Left hindlimb (tissue), 1 donor: ENCODE measurements around the gene MUSK.

Source experiments
- DNase-seq: peaks from one replicate; pipeline ENCODE4 v3.0.0-alpha.2; 2018

MUSK gene

GRCh38 chr9:110700953-110701352 is 32.4 kb downstream of the MUSK start:
- DNase-seq: no peak

DNA sequence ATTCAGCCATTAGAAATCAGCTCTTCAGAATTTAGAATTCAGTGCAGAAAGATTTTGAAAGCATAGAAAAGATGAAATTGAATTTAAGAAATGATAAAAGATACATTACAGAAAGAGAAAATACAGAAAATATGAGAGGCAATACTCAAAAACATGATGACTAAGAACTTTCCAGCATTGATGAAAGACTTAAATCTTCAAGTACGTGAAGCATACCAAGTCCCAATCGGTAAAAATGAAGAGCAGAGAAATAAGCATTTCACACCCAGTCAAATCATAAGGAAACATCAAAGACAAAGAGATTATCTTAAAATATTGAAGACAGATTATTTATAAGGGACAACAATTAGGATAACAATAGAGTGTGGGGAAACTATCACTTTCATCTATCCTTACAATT is 35.1 kb downstream of the MUSK start:
- no peak for DNase-seq

GRCh38 chr9:110707419-110707818 is 38.8 kb downstream of the MUSK start:
- no peak for DNase-seq

DNA sequence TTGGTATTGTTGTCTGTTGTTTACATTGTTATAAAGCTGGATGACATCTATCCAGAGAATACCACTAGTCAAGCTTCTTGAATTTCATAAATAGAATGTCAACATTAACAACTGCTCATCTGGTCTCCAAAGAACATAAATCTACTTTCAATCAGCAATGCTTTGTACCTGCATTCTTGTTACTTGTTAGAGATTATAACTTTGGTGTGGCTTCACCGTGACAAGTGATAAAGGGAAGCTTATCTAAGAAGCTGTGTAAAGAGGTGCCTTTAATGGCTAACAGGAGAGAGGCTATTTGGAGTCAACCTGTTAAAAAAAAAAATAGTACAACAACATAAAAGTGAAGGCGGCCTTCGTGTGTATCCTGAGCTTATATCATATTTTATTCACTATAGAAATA is 41.8 kb downstream of the MUSK start:
- no peak for DNase-seq

DNA sequence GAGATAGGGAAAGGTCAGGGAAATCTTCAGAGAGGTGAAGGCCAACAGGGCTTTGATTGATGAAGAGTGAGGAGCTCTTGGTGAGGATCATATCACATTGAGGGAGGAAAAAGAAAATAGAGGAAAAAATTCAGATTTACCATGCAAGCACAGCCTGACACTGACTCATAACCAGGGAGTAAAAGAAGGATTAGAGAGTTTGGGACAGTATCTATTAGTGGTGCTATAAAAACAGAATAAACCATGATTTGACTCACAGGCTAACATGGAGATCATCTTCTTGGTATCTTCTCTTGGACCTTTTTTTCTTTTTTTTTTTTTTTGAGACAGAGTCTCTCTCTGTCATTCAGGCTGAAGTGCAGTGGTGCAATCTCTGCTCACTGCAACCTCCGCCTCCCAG is 44.4 kb downstream of the MUSK start:
- DNase-seq: no peak

DNA sequence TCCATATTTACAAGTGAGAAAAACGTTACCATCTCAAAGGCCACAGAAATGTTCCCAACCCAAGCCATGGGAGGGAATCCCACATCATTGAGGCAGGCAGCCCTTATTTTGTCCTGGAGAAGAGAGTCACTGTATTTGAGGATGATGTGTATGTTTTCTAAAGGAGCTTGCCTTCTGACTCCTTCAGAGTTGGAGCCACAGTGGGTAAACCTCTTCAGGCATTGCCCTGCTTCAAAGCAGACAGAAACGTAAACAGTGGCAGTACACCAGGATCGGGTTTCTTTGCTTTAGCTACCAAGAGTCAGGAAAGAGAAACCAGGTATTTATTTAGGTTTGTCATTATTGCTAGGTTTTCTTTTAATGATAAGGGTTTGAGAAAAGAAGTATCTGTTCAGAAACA is 45.7 kb downstream of the MUSK start:
- no peak for DNase-seq

GRCh38 chr9:110728058-110728457 is 59.5 kb downstream of the MUSK start:
- DNase-seq: no peak

DNA sequence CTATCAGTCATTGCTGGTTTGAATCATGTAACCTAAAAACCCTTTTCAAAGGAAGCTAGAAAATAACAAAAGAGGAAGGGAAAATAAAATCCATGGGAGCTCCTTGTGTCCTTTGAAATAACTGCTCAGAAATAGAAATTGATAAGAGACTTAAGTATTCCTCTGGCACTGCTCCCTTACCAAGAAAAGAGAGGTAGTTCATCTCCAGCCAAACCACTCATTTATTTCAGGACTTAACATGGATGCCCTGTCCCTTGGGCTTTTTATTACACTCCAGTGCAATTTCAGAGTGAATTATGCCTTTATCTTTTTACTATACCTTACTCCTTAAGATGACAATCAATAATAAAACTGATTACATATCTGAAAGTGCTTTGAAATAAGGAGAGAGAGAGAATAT is 61.0 kb downstream of the MUSK start:
- DNase-seq: no peak

- no peak for DNase-seq
Measured at GRCh38 chr9:110731437-110732028, 62.9 kb downstream of the MUSK start.

DNA sequence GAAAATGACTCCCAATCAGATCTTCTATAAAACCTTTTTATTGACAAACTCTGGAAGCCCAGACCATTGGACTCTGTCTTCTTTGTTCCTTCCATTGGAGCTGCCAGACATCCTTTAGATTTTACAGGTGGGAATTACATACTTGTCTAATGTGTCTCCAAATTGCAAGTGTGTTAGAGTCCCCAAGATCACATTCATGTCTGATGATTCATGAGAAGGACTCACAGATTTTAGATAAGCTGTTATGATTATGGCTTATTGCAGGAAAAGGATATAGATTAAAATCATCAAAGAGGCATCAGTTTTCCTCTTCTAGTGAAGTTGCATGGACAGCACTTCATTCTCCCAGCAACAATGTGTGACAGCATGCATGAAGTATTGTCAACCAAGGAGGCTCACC is 70.4 kb downstream of the MUSK start:
- no peak for DNase-seq

DNA sequence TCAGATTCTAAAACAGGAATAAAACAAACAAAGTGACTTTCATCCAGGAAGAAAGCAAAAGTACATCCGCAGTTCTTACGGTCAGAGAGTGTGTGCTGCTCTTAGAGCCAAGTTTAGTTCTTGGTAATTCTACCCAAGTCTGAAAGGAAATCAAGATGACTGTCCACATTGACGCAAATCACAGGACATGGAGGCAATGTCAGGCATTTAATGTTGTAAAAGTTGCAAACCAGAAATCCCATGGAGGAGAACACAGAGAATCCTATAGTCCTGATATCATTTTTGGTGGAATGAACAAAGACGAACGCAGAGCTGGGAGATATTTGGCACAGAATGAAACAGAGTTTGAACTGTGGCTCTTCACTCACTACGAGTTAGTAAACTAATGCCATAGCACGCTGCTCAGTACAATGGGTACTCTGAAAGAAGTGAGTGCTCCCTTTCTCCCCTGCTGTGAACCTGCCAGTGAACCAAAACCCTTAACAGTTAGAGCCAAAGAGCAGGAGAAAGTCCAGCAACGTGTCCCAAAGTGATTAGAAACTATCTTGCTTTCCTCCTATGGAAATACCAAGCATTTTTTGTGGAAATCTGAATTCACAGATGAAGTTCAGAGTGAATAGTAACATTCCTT is 74.3 kb downstream of the MUSK start:
- DNase-seq: peak; percentile 38

GRCh38 chr9:110744715-110745384 is 76.3 kb downstream of the MUSK start:
- DNase-seq: no peak

- DNase-seq: peak; percentile 61
Measured at GRCh38 chr9:110745676-110746075, 77.1 kb downstream of the MUSK start.

- DNase-seq: no peak
Measured at GRCh38 chr9:110746211-110746930, 77.8 kb downstream of the MUSK start.

DNA sequence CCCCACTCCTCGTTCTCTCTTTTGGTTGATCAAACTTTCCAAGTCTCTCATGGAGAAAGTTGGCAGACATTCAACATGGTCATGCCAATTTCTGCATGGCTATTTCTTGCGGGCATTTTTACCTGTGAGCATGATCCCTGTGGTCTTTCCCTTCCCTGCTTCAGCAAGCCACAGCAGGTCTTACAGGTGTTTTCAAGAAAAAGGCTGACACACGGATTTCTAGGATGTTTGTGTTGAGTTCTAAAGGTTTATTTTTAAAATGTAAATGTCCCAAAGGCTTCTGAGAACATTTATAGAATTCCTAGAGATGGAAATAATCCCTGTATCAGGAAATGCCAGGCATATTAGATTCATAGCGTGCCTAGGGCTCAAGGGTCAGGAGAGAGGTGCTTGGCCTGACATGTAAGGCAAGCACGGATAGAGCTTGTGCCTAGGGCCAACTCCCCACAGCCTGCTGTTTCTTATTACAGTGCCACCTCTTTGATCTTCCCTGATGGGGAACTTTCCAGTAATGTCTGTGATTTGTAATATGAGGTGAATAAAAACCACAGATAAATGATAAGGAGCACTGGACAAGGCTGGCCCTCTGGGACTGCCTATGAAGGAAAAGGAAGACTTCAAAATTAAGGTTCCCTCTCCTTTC is 79.8 kb downstream of the MUSK start:
- no peak for DNase-seq

DNA sequence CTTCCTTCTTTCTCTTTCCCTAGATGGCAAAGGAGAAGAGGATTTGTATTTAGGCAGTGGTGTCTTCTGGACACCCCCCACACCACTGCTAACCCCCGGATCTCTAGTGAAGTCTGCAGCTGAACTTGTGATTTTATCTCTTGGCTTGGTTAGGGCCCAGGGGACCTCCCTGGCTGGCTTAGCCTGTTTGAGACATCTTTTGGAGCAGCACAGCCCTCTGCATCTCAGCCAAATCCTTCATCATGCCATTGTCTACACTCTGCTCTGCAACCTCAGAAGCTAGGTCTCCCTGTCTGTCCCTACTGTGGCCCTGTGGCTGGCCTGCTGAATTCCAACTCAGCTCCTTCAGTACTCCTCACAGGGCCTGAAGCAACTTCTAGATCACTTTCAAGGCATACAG is 81.7 kb downstream of the MUSK start:
- DNase-seq: peak; percentile 27

- DNase-seq: no peak
Measured at GRCh38 chr9:110751971-110752370, 83.4 kb downstream of the MUSK start.

GRCh38 chr9:110752766-110753165 is 84.2 kb downstream of the MUSK start:
- DNase-seq: no peak

- DNase-seq: no peak
Measured at GRCh38 chr9:110753731-110754231, 85.2 kb downstream of the MUSK start.

DNA sequence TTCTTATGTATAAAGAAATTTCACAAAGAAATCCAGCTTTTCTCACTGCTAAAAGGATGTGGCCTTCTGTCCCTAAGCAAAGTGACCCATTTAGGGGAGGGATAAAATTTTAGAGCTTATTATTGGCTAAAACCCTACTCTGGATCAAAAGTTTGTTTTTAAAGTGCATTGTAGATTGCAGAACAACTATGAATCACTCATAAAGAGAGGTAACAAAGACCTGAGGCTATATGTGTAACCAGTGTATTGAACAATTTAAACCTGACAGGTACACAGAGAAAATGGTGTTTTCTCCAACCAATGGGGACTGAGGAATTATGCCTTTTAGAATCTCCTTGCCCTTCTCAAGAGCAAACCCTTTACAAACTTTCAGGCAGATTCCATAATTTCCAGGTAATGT is 86.6 kb downstream of the MUSK start:
- DNase-seq: no peak

DNA sequence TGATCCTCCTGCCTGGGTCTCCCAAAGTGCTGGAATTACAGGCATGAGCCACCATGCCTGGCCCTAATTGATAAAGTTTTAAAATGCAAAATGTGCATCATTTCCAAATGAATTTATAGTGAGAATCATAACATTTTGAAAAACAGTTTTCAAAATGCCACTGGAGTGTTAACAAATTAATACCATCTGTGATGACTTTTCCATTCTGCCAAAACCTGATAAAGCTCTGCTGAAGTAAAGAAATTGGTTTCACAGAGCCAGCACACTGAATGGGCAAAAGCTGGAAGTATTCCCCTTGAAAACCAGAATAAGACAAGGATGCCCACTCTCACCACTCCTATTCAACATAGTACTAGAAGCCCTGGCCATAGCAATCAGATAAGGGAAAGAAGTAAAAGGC is 89.6 kb downstream of the MUSK start:
- no peak for DNase-seq

- DNase-seq: no peak
Measured at GRCh38 chr9:110762783-110763182, 94.2 kb downstream of the MUSK start.

GRCh38 chr9:110763568-110763967 is 95.0 kb downstream of the MUSK start:
- DNase-seq: no peak
